Common myeloid progenitor, CD34-positive (primary cell): ENCODE results near the gene KCNJ10.
A peak's percentile ranks its signal among the peaks of the same experiment; 100 is the strongest.

Source experiments
- CTCF ChIA-PET: fragments of 350-600 bp; sonication (Branson Sonifier 250); formaldehyde crosslinking; loops from one replicate; lab custom pipeline; 2021; ENCODE audit warnings: antibody characterized with exemption; lab: Charles Lee
- POLR2A ChIA-PET: fragments of 350-600 bp; sonication (Branson Sonifier 250); formaldehyde crosslinking; loops from one replicate; lab custom pipeline; 2021; ENCODE audit warnings: antibody characterized with exemption; lab: Charles Lee
- DNase-seq, 3 donors: peaks; one replicate each; pipeline versions ENCODE4 v3.0.0 to v3.0.0-alpha.2; 2013
- H3K27ac ChIP-seq, 2 experiments: 1 replicate in 1 of 2; 2 replicates in 1 of 2; pipeline ENCODE4 v1.7.0; 2013; ENCODE audit warnings: inconsistent platforms in 2 of 2, low read length in 2 of 2, mild to moderate bottlenecking in 2 of 2, low read depth in 1 of 2, moderate library complexity in 1 of 2; ENCODE audit not compliant: severe bottlenecking in 2 of 2, insufficient read depth in 1 of 2, poor library complexity in 1 of 2
- H3K27me3 ChIP-seq, 5 experiments: replicated peaks in 2 of 5; 1 replicate in 3 of 5; 2 replicates in 2 of 5; pipeline versions ENCODE4 v1.6.1 to v1.7.0; 2013; ENCODE audit warnings: low read length in 4 of 5, mild to moderate bottlenecking in 2 of 5, moderate library complexity in 2 of 5, inconsistent platforms in 1 of 5; ENCODE audit not compliant: insufficient read depth in 5 of 5, control insufficient read depth in 4 of 5
- H3K36me3 ChIP-seq, 4 experiments: 1 replicate in 2 of 4; 2 replicates in 2 of 4; pipeline versions ENCODE4 v1.6.1 to v1.7.0; 2013; ENCODE audit warnings: low read length in 3 of 4, control low read depth in 1 of 4, mild to moderate bottlenecking in 1 of 4; ENCODE audit not compliant: control insufficient read depth in 4 of 4, insufficient read depth in 4 of 4
- H3K4me1 ChIP-seq, 4 experiments: 1 replicate in 3 of 4; 2 replicates in 1 of 4; pipeline versions ENCODE4 v1.6.1 to v1.7.1; 2013; ENCODE audit warnings: low read length in 3 of 4, mild to moderate bottlenecking in 3 of 4, control low read depth in 1 of 4, inconsistent platforms in 1 of 4, moderate library complexity in 1 of 4; ENCODE audit not compliant: control insufficient read depth in 4 of 4, insufficient read depth in 4 of 4; ENCODE audit errors: control extremely low read depth in 1 of 4
- H3K4me3 ChIP-seq, 7 experiments: 1 replicate in 4 of 7; 2 replicates in 3 of 7; pipeline versions ENCODE4 v1.5.1 to v1.7.0; 2013; ENCODE audit warnings: mild to moderate bottlenecking in 7 of 7, low read length in 6 of 7, moderate library complexity in 6 of 7, inconsistent platforms in 2 of 7, low read depth in 2 of 7, control low read depth in 1 of 7; ENCODE audit not compliant: insufficient read depth in 4 of 7, control insufficient read depth in 1 of 7; ENCODE audit errors: extremely low read depth in 1 of 7
- H3K9me3 ChIP-seq, 5 experiments: 1 replicate in 4 of 5; 2 replicates in 1 of 5; pipeline versions ENCODE4 v1.6.1 to v1.7.1; 2013; ENCODE audit warnings: low read length in 4 of 5, mild to moderate bottlenecking in 2 of 5, inconsistent platforms in 1 of 5, low read depth in 1 of 5, moderate library complexity in 1 of 5; ENCODE audit not compliant: control insufficient read depth in 4 of 5, insufficient read depth in 2 of 5; ENCODE audit errors: control extremely low read depth in 1 of 5
- WGBS: methylation state at CpG from one replicate; pipeline ENCODE4 v1.1.5; 2013; ENCODE audit not compliant: insufficient coverage; 5-methylcytosine and 5-hydroxymethylcytosine counted together

The KCNJ10 gene

DNA sequence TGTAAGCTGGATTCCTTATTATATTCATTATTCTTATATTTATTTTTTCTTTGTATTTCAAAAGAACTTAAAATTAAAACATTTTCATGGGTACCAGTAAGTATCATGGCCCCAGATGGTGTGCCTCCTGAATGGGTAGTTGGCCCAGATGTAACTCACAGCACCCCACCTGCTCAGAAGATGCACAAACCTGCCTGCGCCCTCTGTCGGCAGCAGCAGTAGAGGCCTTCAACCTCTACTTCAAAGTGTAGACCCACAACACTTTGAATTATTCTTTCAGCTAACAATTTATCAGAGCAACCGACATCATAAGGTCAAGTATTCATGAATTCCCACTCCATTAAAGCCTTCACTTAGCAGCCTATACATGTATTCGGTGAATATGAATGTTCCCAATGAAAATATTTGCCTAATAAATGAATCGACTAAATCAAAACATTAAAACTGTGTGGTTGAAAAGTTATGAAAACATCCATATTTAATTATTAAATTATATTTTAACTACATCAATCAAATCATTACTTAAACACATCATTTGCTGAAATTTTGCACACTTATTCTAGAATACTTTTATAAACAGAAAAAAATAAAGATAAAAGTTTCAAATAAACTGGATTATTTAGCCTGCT is 63.5 kb downstream of the KCNJ10 start:
- Histone ChIP-seq H3K4me1 (no peaks in the 10 kb centered on the region), H3K36me3 (no peaks in the 10 kb centered on the region), H3K27me3 (no peaks in the 10 kb centered on the region), H3K9me3 (no peaks in the 10 kb centered on the region), H3K27ac (no peak overlapping the region), H3K4me3 (no peak overlapping the region)
- POLR2A ChIA-PET = no interaction called here
- 0% methylated on average over 2 of the region's 5 CpGs for WGBS
- CTCF ChIA-PET = interaction anchor here (0.7 to 5.3 kb wide), 36 partner anchors 10 to 208 kb away, joined by 3 to 108 read pairs (median 5); partner anchors contain the start of genes FCRL6, IGSF9, KCNJ9 and PIGM
- peak; percentile 81 to 90 (median 89) for DNase-seq

DNA sequence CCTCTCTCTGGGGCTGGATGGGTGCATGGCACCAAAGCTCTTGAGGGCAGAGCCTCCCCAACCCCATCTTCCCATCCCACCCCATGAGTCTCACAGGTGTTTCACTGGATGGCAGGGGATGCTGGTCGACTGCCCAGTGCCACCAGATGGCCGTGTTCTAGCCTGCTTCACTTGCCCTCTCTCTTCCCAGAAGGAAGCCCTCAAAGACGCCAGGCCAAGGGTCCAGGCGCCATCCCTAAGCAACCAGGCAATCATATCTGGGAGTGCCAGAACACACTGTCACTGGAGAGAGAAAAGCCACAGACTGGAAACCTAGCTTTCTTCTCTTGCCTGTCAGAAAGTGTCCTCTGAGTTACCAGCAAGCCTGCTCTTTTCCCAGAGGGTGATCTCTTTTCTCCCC is 64.9 kb downstream of the KCNJ10 start:
- CTCF ChIA-PET = interaction anchor here (0.7 to 5.3 kb wide), 18 partner anchors 12 to 207 kb away, joined by 3 to 108 read pairs (median 8); partner anchors contain the start of genes FCRL6, IGSF9, PIGM and SLAMF9
- no peak overlapping the region for H3K4me3 ChIP-seq
- no peak overlapping the region for H3K27ac ChIP-seq
- DNase-seq = no peak
- no peaks in the 10 kb centered on the region for H3K36me3 ChIP-seq
- H3K4me1 ChIP-seq = no peaks in the 10 kb centered on the region
- H3K27me3 ChIP-seq = no peaks in the 10 kb centered on the region
- H3K9me3 ChIP-seq = no peaks in the 10 kb centered on the region
- 94% methylated on average over 4 of the region's 4 CpGs for WGBS
- POLR2A ChIA-PET = no interaction called here

DNA sequence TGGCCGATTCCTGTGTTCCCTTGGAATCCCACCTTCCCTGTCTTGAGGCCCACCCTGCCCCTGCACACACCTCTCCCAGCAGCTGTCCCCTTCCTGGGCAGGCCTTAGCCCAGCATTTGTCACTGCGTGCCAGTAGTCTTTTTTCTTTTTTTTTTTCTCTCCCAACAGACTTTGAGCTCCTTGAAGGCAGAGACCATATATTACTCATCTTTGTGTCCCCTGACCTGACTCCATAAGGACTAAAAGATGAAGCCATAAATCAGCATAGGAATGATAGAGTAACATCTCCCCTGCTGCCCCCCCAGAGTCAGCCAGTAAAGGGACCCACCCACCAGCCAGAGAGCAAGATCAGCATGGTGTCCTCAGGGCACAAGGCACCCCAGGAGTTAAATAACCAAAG is 65.5 kb downstream of the KCNJ10 start:
- H3K4me3 ChIP-seq = no peak overlapping the region

DNA sequence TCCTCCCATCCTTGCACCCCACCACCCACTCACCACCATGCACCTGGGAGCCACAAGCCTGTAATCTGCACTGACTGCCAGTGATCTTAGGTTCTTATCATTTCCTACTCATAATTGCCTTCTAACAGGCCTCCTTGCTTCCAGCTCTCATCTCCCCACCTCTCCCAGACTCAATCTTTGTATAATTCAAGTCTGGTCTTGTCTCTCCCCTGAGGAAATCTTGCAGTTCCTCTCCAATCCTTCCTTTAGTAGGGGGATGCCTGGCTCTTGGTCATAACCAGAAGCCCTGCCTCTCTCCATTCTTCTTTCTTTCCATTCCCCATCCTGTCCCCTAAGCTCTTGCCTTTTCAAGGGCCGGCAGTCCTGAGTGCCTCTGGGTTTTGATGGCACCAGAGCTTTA is 66.0 kb downstream of the KCNJ10 start:
- Histone ChIP-seq H3K27ac (no peak overlapping the region), H3K27me3 (peaks cover 0 to 2% (median 0%) of the 10 kb centered on the region in 5 experiments), H3K36me3 (no peaks in the 10 kb centered on the region), H3K4me3 (no peak overlapping the region), H3K4me1 (no peaks in the 10 kb centered on the region), H3K9me3 (no peaks in the 10 kb centered on the region)
- ChIA-PET CTCF (interaction anchor here (0.8 to 2.7 kb wide), 14 partner anchors 11 to 205 kb away, joined by 3 to 8 read pairs (median 4); partner anchors contain the start of gene IGSF9), POLR2A (no interaction called here)
- WGBS = 86% methylated on average over 1 of the region's 1 CpG
- no peak for DNase-seq

More for the DNA sequence above, 65.5 kb downstream of the KCNJ10 start:
- Histone ChIP-seq H3K9me3 (no peaks in the 10 kb centered on the region), H3K4me1 (no peaks in the 10 kb centered on the region), H3K36me3 (no peaks in the 10 kb centered on the region), H3K27ac (no peak overlapping the region), H3K27me3 (no peaks in the 10 kb centered on the region)
- CTCF ChIA-PET = interaction anchor here (0.8 to 2.7 kb wide), 13 partner anchors 10 to 206 kb away, joined by 3 to 8 read pairs (median 4); partner anchors contain the start of gene IGSF9
- WGBS = 92% methylated on average over 1 of the region's 2 CpGs
- POLR2A ChIA-PET = no interaction called here
- no peak for DNase-seq

DNA sequence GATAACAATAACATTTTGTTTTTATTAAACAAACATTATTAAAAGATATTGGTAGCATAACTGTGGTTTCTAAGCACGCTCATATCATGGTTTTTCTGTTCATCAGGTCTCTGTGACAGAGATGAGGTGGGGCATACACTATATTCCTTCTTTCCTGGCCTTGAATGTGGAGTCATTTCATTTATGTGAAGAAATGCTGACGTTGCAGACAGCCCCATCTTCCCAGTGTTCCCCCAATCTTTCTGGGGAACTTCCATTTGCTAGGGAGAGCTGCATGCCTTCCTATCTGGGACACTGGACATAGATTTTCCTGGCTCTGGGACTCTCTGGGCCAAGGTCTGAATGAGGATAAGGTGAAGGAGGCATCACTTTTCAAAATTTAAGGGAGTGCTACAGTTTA is 68.5 kb downstream of the KCNJ10 start:
- 100% methylated on average over 1 of the region's 2 CpGs for WGBS
- no peaks in the 10 kb centered on the region for H3K9me3 ChIP-seq
- DNase-seq = no peak
- H3K27me3 ChIP-seq = peaks cover 0 to 5% (median 0%) of the 10 kb centered on the region in 5 experiments
- ChIA-PET POLR2A (no interaction called here), CTCF (interaction anchor here (1.1 to 2.6 kb wide), 8 partner anchors 8 to 109 kb away, joined by 3 to 7 read pairs (median 5); no protein-coding TSS in a partner anchor)
- H3K4me1 ChIP-seq = no peaks in the 10 kb centered on the region
- no peak overlapping the region for H3K27ac ChIP-seq
- no peak overlapping the region for H3K4me3 ChIP-seq
- H3K36me3 ChIP-seq = no peaks in the 10 kb centered on the region

DNA sequence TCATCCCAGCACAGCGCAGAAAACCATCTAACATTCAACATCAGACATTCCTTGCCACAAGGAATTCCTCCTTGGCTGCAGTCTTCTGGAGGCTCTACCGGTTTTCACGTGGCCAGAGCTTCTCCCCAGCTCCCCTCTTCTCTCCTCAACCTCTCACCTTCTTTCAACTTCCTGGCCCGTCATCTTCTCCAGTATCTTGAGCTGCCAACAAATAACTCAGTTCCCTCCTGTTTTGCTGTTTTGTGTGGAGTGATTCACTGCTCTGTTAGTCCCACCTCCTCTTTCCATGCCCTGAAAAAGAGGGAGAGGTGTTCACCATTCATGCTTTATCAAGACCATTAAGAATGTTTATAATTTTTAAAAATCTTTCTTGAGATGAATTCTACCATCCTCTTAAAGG is 70.8 kb downstream of the KCNJ10 start:
- H3K4me3 ChIP-seq = no peak overlapping the region
- WGBS = 89% methylated on average over 3 of the region's 4 CpGs
- H3K27ac ChIP-seq = no peak overlapping the region
- H3K4me1 ChIP-seq = no peaks in the 10 kb centered on the region
- H3K27me3 ChIP-seq = peaks cover 0 to 5% (median 0%) of the 10 kb centered on the region in 5 experiments
- DNase-seq = no peak
- no peaks in the 10 kb centered on the region for H3K36me3 ChIP-seq
- POLR2A ChIA-PET = no interaction called here
- CTCF ChIA-PET = interaction anchor here (0.8 to 2.0 kb wide), 4 partner anchors 8 to 21 kb away, joined by 3 to 9 read pairs (median 3); no protein-coding TSS in a partner anchor
- no peaks in the 10 kb centered on the region for H3K9me3 ChIP-seq

DNA sequence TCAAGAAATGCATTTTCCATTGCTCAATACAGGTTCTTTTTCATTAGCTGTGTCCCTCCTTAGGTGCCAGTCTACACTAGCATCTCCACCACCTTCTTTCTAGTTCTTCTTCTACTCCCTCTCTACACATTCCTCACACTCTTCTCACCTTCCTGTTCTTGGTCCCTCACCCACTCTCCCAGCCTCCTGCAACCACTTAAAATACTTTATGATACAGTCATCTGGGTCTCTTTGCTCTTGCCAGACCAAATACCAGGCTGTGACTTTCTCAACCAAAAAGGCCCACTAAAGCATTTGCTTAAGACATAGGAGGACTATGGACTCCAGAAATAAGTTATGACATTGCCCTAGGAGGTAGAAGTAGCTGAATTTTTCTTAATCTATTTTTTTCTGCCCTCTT is 73.3 kb downstream of the KCNJ10 start:
- CTCF ChIA-PET = no interaction called here
- no peak overlapping the region for H3K27ac ChIP-seq

More for the DNA sequence above, 73.3 kb downstream of the KCNJ10 start:
- Histone ChIP-seq H3K9me3 (no peaks in the 10 kb centered on the region), H3K27me3 (peaks cover 0 to 5% (median 0%) of the 10 kb centered on the region in 5 experiments), H3K36me3 (no peaks in the 10 kb centered on the region), H3K4me3 (no peak overlapping the region), H3K4me1 (peaks cover 0 to 3% (median under 1%) of the 10 kb centered on the region in 4 experiments)
- POLR2A ChIA-PET = no interaction called here
- no peak for DNase-seq
